ENCODE data around the gene NUTM1. TPM values are rescaled to one million over a fixed set of nuclear protein-coding genes. Genes with fewer than 3 reads are reported as not detected.

The NUTM1 gene
- total and polyA plus RNA-seq, 7 donors: 0.01 TPM; not detected in 6

DNA sequence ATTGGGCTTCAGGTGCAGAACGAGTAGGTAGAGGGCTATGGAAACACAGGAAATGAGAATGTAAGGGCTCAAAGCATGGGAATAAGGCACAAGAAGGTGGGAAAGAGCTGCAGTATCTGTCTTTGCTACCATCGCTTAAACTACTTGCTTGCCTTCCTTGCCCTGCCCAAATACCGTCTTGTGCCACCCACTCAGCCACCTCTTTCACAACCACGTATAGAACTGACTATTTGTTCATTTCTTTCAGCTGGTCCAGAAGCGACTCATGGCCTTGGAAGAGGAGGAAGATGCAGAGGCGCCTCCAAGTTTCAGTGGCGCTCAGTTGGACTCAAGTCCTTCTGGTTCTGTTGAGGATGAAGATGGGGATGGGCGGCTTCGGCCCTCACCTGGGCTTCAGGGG is 12.1 kb downstream of the NUTM1 start:
- Histone ChIP-seq H3K27me3 (ENCODE audit: insufficient read depth in 3 of 3, low read length in 2 of 3) (no peaks in the 10 kb centered on the region), H3K36me3 (ENCODE audit: insufficient read depth in 1 of 2, low read depth in 1 of 2) (peaks cover 0 to 31% of the 10 kb centered on the region in 2 donors), H3K4me1 (no peaks in the 10 kb centered on the region), H3K9me3 (no peaks in the 10 kb centered on the region), H3K4me3 (no peak overlapping the region), H3K27ac (no peak overlapping the region)
- no peak for DNase-seq
- intact Hi-C loops (cut with DNase I): no loop called here
- WGBS, 3 donors: 89 to 96% (median 93%) methylated on average over 9 of the region's 9 CpGs
- TF ChIP-seq, protein P1, sequence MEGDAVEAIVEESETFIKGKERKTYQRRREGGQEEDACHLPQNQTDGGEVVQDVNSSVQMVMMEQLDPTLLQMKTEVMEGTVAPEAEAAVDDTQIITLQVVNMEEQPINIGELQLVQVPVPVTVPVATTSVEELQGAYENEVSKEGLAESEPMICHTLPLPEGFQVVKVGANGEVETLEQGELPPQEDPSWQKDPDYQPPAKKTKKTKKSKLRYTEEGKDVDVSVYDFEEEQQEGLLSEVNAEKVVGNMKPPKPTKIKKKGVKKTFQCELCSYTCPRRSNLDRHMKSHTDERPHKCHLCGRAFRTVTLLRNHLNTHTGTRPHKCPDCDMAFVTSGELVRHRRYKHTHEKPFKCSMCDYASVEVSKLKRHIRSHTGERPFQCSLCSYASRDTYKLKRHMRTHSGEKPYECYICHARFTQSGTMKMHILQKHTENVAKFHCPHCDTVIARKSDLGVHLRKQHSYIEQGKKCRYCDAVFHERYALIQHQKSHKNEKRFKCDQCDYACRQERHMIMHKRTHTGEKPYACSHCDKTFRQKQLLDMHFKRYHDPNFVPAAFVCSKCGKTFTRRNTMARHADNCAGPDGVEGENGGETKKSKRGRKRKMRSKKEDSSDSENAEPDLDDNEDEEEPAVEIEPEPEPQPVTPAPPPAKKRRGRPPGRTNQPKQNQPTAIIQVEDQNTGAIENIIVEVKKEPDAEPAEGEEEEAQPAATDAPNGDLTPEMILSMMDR (IDR thresholded peaks at IDR 0.05): no peak
- ATAC-seq: no peak

DNA sequence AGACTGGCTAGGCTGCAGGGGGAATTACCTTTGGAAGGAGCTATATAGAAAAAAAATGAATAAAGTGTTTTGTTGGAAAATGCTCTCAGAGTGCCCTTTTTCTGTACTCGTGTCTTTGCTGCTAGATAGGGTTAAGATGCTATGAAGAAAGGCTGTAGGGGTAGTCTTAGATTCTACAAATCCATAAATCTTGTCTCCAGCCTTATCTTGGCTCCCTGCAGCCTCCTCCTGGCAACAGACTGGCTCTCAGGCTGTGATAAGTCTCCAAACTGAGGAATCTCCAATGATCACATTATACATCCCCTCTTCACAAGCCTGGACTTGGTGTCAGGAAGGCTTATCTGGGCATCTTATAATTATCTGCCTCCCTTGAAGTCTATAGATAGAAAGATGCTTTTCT is 14.5 kb downstream of the NUTM1 start:
- ATAC-seq: no peak
- 92 to 100% (median 95%) methylated on average over 1 of the region's 1 CpG for WGBS, 3 donors
- TF ChIP-seq, protein P1 (IDR thresholded peaks at IDR 0.05): no peak
- H3K27me3 ChIP-seq (ENCODE audit: insufficient read depth in 3 of 3, low read length in 2 of 3): no peaks in the 10 kb centered on the region
- H3K4me1 ChIP-seq: no peaks in the 10 kb centered on the region
- peaks cover 0 to 43% of the 10 kb centered on the region in 2 donors for H3K36me3 ChIP-seq (ENCODE audit: insufficient read depth in 1 of 2, low read depth in 1 of 2)
- intact Hi-C loops (cut with DNase I): no loop called here
- no peak for DNase-seq
- H3K27ac ChIP-seq: no peak overlapping the region
- no peaks in the 10 kb centered on the region for H3K9me3 ChIP-seq
- H3K4me3 ChIP-seq: no peak overlapping the region

DNA sequence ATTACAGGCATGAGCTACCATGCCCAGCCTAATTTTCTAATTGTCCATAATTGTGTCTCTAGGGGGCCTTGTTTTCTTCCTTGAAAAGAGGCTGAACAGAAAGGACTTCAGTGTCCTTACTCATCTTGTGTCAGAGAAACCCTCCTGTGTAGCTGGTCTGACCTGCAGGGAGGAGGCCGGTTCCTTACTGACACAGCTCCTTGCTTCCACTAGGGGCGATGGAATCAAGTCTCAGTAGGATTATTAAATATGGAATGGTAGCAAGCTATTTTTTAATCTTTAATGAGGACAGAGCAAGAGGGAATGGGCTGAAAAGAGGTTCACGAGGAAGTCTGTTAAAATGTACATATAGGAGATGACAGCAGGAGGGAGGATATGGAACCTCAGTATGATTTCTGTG is 15.3 kb downstream of the NUTM1 start:
- DNase-seq: no peak
- no peaks in the 10 kb centered on the region for H3K27me3 ChIP-seq (ENCODE audit: insufficient read depth in 3 of 3, low read length in 2 of 3)
- 75 to 84% (median 80%) methylated on average over 3 of the region's 3 CpGs for WGBS, 3 donors
- no peak overlapping the region for H3K27ac ChIP-seq
- intact Hi-C loops (cut with DNase I): no loop called here
- H3K4me1 ChIP-seq: no peaks in the 10 kb centered on the region
- no peaks in the 10 kb centered on the region for H3K9me3 ChIP-seq
- no peak overlapping the region for H3K4me3 ChIP-seq
- TF ChIP-seq, protein P1 (IDR thresholded peaks at IDR 0.05): no peak
- ATAC-seq: no peak
- H3K36me3 ChIP-seq (ENCODE audit: insufficient read depth in 1 of 2, low read depth in 1 of 2): peaks cover 0 to 50% of the 10 kb centered on the region in 2 donors

GRCh38 chr15:34358948-34359347 is 15.8 kb downstream of the NUTM1 start:
- intact Hi-C loops (cut with DNase I): no loop called here
- 95 to 98% (median 97%) methylated on average over 4 of the region's 4 CpGs for WGBS, 3 donors

GRCh38 chr15:34359416-34359815 is 16.3 kb downstream of the NUTM1 start:
- H3K36me3 ChIP-seq (ENCODE audit: insufficient read depth in 1 of 2, low read depth in 1 of 2): peaks cover 0 to 57% of the 10 kb centered on the region in 2 donors
- H3K27me3 ChIP-seq (ENCODE audit: insufficient read depth in 3 of 3, low read length in 2 of 3): no peaks in the 10 kb centered on the region
- no peaks in the 10 kb centered on the region for H3K4me1 ChIP-seq
- DNase-seq (no peak), ATAC-seq (no peak)
- no peaks in the 10 kb centered on the region for H3K9me3 ChIP-seq
- TF ChIP-seq, protein P1 (IDR thresholded peaks at IDR 0.05): no peak
- intact Hi-C loops (cut with DNase I): no loop called here
- H3K27ac ChIP-seq: no peak overlapping the region
- no peak overlapping the region for H3K4me3 ChIP-seq
- WGBS, 3 donors: 68 to 88% (median 68%) methylated on average over 3 of the region's 3 CpGs

More at GRCh38 chr15:34358948-34359347, 15.8 kb downstream of the NUTM1 start:
- H3K27ac ChIP-seq: no peak overlapping the region
- H3K4me3 ChIP-seq: no peak overlapping the region
- no peaks in the 10 kb centered on the region for H3K4me1 ChIP-seq
- ATAC-seq: no peak
- no peaks in the 10 kb centered on the region for H3K27me3 ChIP-seq (ENCODE audit: insufficient read depth in 3 of 3, low read length in 2 of 3)
- TF ChIP-seq, protein P1 (IDR thresholded peaks at IDR 0.05): no peak
- no peak for DNase-seq
- no peaks in the 10 kb centered on the region for H3K9me3 ChIP-seq
- H3K36me3 ChIP-seq (ENCODE audit: insufficient read depth in 1 of 2, low read depth in 1 of 2): peaks cover 0 to 55% of the 10 kb centered on the region in 2 donors

All from psoas muscle (tissue), 8 donors.